Prostate gland (tissue), 2 donors: ENCODE results near the gene NKAIN4. TPM values are rescaled to one million over a fixed set of nuclear protein-coding genes. Genes with fewer than 3 reads are reported as not detected.

Experiments
- DNase-seq: peaks from one replicate; pipeline ENCODE4 v3.0.0-alpha.2; 2019; ENCODE audit warnings: low spot score
- H3K27ac ChIP-seq, 2 donors: fragments of 200-600 bp; sonication (generic); 2 replicates each; pipeline ENCODE4 v1.5.1; 2017 to 2019
- H3K27me3 ChIP-seq: fragments of 200-600 bp; sonication (generic); replicated peaks from 2 replicates; pipeline ENCODE4 v1.5.1; 2019; ENCODE audit not compliant: insufficient read depth
- H3K36me3 ChIP-seq, 2 donors: fragments of 200-600 bp; sonication (generic); 1 replicate in 1 of 2; 2 replicates in 1 of 2; pipeline versions ENCODE4 v1.5.1 to v1.8.1; 2017 to 2019
- H3K4me1 ChIP-seq: fragments of 200-600 bp; sonication (generic); replicated peaks from 2 replicates; pipeline ENCODE4 v1.5.1; 2019
- H3K4me3 ChIP-seq, 2 donors: fragments of 200-600 bp; sonication (generic); 2 replicates each; pipeline ENCODE4 v1.5.1; 2017 to 2019
- H3K9me3 ChIP-seq: fragments of 200-600 bp; sonication (generic); 2 replicates; pipeline ENCODE4 v1.5.1; 2017
- POLR2A ChIP-seq: fragments of 450-650 bp; IDR thresholded peaks from one replicate; pipeline ENCODE4 v1.6.1; 2016; ENCODE audit warnings: antibody characterized with exemption, mild to moderate bottlenecking
- POLR2AphosphoS5 ChIP-seq: sonication (generic); formaldehyde crosslinking; IDR thresholded peaks from one replicate; pipeline ENCODE4 v1.6.1; 2017; ENCODE audit warnings: antibody characterized with exemption
- WGBS: methylation state at CpG from one replicate; pipeline ENCODE4 v1.1.5; 2018; 5-methylcytosine and 5-hydroxymethylcytosine counted together
- intact Hi-C: fragments of 100-400 bp; cut with DNase I; formaldehyde crosslinking; loops from one replicate; pipeline ENCODE4 v1.14.2; 2022
- total RNA-seq, 2 donors: library from RNA; depleted of rRNA; stranded (reverse); fragments of >200 nt; gene quantifications; one replicate each; pipeline ENCODE4 v1.1.0, GENCODE V29; 2016
- TF ChIP-seq, protein P1 (sequence below), 4 experiments: fragments of 200-600 bp in 2 of 4; fragments of 450-650 bp in 2 of 4; sonication (generic) in 2 of 4; IDR thresholded peaks; 1 replicate in 3 of 4; 2 replicates in 1 of 4; pipeline ENCODE4 v1.5.1; 2016 to 2019; ENCODE audit warnings: antibody characterized with exemption in 4 of 4, mild to moderate bottlenecking in 2 of 4, moderate library complexity in 2 of 4

The NKAIN4 gene
- 1 to 10 TPM in 1 of 2 donors, not detected in 1; 1.2 TPM for total RNA-seq

DNA sequence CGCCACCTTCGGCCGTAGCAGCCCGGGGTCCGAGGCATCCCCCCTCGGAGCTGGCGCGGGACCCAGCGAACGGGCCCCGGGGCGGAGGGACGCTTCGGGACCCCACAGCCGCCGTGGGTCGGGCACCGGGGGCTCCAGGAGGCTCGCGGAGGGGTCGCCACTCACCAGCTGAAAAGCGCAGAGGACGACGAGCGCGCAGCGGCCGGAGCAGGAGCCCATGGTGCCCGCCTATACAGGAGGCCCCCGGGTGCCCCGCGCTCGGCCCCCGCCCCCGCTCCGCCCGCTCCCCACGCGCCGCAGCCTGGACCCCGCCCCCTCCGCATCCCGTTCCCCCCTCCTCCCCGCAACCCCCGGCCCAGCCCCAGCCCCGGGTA, at the start of gene NKAIN4:
NKAIN4 (minus strand) TSS at position 232 of the 374 bp plus-strand sequence; CDS start at position 219, 13 bp downstream.
- intact Hi-C loops = no loop called here
- Histone ChIP-seq H3K36me3 (no peaks in the 10 kb centered on the region), H3K4me3 (peak within 1 kb of the TSS; percentile 12 to 26), H3K27ac (no peak within 1 kb of the TSS), H3K4me1 (no peaks in the 10 kb centered on the region), H3K27me3 (peaks cover 20% of the 10 kb centered on the region), H3K9me3 (no peaks in the 10 kb centered on the region)
- TF ChIP-seq, protein P1, sequence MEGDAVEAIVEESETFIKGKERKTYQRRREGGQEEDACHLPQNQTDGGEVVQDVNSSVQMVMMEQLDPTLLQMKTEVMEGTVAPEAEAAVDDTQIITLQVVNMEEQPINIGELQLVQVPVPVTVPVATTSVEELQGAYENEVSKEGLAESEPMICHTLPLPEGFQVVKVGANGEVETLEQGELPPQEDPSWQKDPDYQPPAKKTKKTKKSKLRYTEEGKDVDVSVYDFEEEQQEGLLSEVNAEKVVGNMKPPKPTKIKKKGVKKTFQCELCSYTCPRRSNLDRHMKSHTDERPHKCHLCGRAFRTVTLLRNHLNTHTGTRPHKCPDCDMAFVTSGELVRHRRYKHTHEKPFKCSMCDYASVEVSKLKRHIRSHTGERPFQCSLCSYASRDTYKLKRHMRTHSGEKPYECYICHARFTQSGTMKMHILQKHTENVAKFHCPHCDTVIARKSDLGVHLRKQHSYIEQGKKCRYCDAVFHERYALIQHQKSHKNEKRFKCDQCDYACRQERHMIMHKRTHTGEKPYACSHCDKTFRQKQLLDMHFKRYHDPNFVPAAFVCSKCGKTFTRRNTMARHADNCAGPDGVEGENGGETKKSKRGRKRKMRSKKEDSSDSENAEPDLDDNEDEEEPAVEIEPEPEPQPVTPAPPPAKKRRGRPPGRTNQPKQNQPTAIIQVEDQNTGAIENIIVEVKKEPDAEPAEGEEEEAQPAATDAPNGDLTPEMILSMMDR (IDR thresholded peaks at IDR 0.05) = no peak
- DNase-seq = no peak
- WGBS = 0% methylated on average over 1 of the region's 46 CpGs

DNA sequence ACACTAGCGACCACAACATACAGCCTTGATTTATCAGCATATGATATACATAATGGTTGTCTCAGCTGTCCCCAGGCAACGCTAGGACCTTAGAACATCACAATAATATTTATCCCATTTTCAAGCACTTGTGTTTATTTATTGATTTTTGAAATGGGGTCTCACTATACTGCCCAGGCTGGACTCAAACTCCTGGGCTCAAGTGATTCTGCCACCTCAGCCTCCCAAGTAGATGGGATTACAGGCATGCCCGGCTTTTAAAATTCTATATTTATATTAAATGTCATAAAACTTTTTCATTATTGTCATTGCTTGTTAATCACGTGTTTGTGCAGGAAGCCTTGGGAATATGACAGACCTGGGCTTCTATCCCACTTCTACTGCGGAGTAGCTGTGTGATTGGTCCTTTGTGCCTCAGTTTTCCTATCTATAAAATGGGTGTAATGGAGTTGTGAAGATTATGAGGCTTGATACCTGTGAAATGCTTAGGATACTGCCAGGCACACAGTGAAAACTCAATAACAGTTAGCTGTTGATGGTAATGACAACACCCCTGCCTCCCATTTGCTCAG, 48.9 kb upstream of the NKAIN4 start:
- Histone ChIP-seq H3K36me3 (no peaks in the 10 kb centered on the region), H3K4me1 (no peaks in the 10 kb centered on the region), H3K27ac (no peak overlapping the region), H3K9me3 (no peaks in the 10 kb centered on the region), H3K4me3 (no peak overlapping the region), H3K27me3 (peaks cover 24% of the 10 kb centered on the region)
- TF ChIP-seq POLR2AphosphoS5 (no peak), POLR2A (no peak)
- TF ChIP-seq, protein P1 (IDR thresholded peaks at IDR 0.05) = no peak
- DNase-seq = no peak
- WGBS = 45% methylated on average over 5 of the region's 5 CpGs
- intact Hi-C loops = no loop called here

DNA sequence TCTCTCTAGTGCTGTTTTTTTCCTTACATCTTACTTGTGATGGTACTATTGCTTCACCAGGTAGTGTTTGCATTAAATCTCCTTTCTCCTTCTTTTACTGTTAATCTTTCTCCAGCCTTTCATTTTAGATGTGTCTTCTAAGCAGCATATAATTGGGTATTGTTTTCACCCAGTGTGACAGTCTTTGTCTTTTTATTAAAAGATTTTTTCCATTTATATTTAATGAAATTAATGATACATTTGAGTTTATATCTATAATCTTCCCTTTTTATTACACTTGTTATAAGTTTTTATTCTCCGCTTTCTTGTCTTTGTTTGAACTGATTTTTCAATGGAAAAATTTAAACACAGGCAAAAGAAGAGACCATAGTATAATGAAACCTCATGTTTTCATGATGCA, 47.4 kb upstream of the NKAIN4 start:
- peaks cover 16% of the 10 kb centered on the region for H3K27me3 ChIP-seq
- no peak overlapping the region for H3K27ac ChIP-seq
- H3K4me1 ChIP-seq = no peaks in the 10 kb centered on the region
- H3K4me3 ChIP-seq = no peak overlapping the region
- no peaks in the 10 kb centered on the region for H3K9me3 ChIP-seq
- WGBS = 91% methylated on average over 1 of the region's 1 CpG
- DNase-seq = no peak
- TF ChIP-seq POLR2A = no peak
- TF ChIP-seq, protein P1 (IDR thresholded peaks at IDR 0.05) = no peak
- no peak for TF ChIP-seq POLR2AphosphoS5
- intact Hi-C loops = no loop called here
- H3K36me3 ChIP-seq = no peaks in the 10 kb centered on the region

DNA sequence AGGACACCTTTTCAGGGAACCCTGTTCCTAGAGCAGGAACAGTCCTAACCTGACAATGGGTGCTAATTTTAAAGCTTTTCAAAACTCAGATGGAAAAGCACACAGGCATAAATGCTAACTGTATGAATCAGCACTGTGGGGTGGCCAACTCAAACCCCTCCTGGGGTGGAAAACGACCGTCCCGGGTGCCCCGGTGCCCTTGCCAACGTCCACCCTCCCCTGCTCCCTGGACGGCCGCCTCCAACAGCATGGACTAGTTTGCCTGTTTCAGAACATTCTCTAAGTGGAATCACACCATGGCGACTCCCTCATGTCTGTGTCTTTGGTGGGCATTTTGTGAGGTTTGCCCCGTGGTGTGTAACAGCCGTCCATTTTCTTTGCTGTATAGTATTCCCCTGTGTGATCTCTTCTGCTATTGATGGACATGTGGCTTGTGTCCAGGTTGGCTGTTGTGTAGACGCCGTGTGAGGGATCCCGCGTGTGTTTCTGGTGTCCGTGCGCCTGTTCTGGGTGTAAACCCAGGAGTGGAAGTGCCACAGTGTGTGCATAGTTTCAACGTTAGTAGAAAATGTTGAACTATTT, 44.6 kb upstream of the NKAIN4 start:
- intact Hi-C loops = no loop called here
- Histone ChIP-seq H3K4me3 (no peak overlapping the region), H3K4me1 (no peaks in the 10 kb centered on the region), H3K9me3 (no peaks in the 10 kb centered on the region), H3K36me3 (no peaks in the 10 kb centered on the region), H3K27ac (no peak overlapping the region), H3K27me3 (peaks cover 25% of the 10 kb centered on the region)
- DNase-seq = no peak
- TF ChIP-seq, protein P1 (IDR thresholded peaks at IDR 0.05) = no peak
- TF ChIP-seq POLR2A (no peak), POLR2AphosphoS5 (no peak)
- 87% methylated on average over 17 of the region's 17 CpGs for WGBS
